GM18520 (cell line): ENCODE data around the gene DGKB.

Source experiments
- ATAC-seq: cut with Tn5 transposase; IDR thresholded peaks from one replicate; pipeline ENCODE4 v1.9.1; 2021; ENCODE audit not compliant: unreplicated experiment

Gene DGKB

DNA sequence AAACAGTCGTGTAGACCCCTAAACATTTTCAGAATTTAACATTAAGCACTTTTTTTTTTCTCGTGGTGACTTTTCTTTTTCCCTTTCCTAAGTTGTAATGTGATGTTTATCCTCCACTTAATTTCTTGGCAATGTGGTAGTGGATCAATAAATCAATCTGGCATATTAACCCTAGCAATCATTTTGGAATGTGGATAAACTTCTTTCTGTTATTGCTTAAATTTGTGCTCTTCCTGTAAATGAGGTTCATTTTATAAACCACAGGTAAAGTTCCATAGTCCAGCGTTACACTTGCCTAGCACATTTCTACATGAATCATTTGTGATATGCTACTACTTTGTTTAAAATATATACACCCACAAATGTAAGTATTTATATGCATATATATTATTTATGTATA, 665.7 kb downstream of the DGKB start:
- ATAC-seq = no peak

DNA sequence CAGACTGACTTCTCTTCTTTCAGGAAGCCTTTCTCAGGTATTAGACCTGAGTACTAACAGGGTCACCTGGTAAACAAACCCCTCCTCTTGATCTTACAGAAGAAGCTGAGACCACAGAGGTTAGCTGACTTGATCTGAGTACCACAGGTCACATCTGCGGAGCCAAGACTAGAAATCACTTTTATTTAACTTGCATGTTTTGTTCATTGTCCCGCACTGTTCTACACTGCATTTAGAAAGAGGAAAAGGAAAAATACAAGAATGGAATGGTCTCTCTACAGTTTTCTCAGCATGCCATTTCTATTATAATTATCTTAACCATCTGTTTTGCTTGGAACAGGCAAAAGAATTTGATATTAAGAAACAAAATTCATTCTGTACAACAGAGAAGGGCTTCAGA, 667.5 kb downstream of the DGKB start:
- ATAC-seq = no peak

DNA sequence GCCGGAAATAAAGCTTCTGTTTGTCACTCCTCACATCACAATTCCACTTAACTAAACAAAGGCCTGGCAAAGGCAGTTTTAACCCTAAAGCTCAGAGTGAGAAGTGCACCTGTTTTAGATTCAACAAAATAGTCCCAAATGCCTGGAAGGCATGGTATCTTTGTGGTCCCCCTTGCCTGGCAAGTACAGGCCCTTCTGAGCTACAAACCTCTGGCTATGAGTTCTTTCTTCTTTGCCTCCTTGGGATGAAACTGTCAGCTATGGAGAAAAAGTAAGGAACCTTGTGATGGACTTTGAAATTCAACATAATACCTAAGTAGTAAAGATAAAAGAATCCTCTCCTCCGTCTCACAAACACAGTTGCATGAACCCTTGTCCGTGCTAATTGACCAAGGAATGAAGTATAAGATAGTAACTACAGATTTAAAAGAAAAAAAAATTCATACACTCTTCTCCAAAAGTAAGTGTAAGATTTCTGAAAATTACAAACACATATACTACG, 668.6 kb downstream of the DGKB start:
- ATAC-seq = no peak

DNA sequence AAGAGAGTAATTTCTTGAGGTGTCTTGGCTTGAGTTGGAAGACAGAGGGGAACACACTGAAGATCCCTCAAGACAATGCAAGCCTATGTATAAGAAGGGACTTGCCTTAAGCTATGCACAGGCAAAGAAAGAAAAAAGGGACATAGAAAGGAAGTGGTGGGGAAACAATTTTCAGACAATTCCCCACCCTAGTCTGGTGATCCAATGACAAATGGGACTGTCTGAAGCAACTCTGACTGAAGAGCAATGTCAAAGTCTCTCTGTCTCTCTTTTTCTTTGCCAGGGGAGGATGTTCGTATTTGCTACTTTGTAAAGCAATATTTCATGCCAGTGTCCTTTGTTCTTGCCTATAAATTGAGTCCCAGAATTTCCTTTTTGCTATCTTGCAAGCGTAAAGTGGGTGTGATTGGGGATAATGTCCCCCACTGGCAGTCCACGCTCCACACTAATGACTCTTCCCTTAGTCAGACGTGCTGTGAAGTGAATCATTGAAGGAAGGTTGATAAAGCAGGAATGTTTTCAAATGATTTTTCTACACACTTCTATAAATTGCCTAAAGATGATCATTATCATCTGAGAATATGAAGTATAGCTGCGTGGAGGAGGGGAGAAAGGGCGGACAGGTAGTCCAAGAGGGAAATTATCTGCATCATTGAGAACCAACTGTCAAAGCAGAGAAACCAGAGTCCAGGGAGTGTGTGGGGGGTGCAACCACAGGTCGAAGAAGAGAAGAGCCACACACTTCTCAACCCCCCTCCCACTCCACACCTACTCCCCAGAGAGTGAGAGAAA, 669.3 kb downstream of the DGKB start:
- ATAC-seq = no peak

DNA sequence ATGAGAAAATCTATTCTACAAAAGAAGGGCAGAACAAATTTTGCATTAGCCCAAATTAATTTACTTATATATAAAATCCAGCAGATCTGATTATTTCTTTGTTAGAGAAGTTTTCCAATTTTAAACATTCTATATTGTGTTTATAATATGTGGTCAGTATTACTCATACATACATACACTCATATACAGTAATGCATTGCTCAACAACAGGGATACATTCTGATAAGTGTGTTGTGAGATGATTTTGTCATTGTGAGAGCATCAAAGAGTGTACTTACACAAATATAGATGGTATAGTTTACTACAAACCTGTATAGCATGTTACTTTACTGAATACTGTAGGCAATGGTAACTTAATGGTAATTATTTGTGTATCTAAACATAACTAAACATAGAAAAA, 673.5 kb downstream of the DGKB start:
- ATAC-seq = no peak

DNA sequence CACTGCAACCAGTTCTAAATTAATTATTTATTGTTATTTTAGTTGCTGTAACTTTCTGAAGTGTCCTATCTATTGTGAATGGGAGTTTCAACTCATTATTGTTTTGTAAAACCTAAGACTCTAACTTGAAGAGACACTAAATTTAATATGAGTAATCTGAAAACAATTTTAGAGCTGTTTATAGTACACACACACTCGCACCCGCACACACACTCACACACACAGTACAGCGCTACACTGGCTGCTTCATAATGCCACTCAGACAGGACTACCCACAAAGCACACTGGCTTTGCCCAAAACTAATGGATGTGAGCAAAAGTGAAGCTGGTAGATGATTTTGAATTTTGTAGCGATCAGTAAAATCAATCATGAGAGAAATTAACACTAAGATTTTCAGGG, 674.2 kb downstream of the DGKB start:
- no peak for ATAC-seq

DNA sequence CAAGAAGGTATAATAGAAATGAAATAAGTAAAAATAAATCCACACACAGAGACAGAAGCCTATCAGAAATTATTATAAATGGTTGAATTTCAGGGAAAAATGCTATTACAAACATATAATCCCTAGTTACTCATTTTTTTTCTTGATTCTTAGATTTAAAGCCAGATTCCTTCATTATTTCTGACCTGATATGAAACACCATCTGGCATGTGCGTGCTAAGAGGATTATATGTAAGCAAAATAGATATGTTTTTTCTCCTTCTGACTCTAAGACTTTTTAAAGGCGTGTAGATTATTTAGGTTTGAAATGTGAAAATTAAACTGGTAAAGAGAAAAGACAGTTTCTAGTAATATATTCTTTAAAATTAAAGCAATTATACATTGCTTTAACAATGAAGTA, 676.4 kb downstream of the DGKB start:
- no peak for ATAC-seq

DNA sequence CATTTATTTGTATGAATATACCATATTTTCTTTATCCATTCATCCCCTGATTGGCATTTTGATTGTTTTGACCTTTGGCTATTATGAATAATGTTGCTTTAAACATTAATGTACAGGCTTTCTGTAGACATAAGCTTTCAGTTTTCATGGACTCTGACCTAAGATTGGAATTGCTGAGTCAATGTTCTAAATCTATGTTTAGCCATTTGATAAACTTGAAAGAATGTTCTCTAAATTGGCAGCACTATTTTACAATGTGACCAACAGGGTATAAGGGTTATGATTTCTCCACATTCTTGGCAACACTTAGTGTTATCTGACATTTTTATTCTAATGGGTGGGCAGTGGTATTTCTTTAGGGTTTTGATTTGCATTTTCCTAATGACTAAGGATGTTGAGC, 683.4 kb downstream of the DGKB start:
- ATAC-seq = no peak

DNA sequence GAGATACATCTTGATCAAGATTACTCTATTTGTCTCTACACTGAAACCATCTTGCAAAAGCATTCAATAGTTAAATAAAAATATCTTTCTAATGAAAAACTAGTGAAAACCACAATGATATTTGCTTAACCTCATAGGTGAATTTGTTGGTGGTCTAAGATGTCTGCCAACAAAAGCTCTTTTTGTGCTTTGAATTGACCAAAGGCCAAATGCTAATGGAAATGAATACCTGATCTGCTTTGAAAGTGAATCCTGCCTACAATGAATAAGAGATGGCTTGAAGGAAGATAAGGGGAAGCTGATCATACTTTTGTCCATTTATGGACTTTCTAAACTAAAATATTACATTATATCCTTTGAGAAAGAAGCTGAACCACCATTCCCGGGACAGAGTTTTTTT, 684.2 kb downstream of the DGKB start:
- no peak for ATAC-seq

DNA sequence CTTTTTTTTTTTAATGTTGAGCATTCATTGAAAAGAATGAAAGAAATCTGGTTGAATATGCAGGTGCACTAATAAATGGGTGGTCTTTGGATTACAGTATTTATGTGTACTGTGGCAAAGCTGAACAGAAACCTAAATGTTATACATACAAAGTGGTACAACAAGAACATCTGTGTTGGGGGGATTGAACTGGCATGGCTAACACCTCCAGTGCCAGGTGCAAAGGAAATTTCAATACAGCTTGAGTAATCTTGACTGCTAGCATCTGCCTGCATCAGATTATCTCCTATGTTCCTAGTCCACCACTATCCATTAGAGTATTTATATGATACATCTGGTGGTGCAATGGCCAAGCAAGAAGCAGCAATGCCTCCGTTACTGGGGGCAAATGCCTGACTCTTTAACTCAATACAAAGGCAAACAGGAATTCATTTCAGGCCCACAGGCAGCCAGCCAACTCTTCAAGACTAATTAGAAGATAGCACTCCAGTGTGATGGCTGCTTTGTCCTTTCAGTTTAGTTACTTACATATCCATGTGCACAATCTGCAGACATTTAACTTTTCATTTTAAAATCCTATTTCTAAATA, 692.6 kb downstream of the DGKB start:
- no peak for ATAC-seq

DNA sequence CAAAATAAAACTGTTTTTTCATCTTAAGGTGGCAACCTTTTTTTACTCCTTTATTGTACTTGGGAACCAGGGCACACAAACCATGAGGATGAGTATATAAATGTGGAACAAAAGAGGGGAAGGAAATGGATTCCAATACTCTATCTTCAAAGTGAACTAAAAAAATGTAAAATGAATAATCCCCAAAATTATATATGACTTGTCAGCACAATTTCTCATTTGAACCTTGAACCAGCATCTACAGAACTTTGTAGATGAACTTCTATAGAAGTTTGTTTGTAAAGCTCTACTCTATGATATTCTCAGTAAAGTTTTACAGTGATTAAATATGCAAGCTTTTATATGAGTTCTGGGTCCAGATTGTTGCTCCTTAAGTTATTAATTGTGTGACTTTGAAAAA, 694.8 kb downstream of the DGKB start:
- ATAC-seq = no peak

DNA sequence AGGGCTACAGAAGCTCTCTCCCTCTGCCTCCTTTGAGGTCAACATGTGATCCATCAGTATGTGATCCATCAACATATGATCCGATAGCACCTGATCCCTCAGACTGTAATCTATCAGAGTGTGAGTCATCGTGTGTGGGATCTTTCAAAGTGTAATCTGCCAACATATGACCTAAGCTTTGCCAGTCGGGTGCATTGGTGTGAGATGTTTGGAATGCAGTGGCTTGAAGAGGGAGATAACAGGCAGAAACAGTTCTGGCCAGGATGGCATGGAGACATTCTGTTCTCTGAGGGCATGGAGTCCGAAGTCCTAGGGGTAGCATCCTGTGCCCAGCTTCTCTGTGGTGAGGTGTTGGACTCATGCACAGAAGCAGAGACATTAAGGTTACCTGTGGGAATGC, 695.4 kb downstream of the DGKB start:
- no peak for ATAC-seq

DNA sequence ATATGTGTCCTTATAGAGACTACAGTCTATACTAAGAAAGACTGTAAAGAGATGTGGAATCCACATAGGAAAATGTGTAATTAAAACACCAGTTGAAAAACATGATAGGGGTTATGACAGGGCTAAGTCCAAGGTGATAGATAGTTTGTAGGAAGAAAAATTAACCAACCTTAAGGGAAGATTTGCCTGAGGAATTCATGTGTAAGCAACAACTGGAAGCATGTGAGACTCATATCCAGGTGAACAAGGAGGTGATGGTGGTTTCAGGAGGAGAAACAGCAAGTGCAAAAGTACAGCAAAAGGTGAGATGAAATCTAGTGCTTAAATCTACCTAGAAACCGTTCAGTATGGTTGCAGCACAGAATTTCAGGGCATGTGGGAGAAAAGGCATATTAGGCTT, 696.4 kb downstream of the DGKB start:
- no peak for ATAC-seq

DNA sequence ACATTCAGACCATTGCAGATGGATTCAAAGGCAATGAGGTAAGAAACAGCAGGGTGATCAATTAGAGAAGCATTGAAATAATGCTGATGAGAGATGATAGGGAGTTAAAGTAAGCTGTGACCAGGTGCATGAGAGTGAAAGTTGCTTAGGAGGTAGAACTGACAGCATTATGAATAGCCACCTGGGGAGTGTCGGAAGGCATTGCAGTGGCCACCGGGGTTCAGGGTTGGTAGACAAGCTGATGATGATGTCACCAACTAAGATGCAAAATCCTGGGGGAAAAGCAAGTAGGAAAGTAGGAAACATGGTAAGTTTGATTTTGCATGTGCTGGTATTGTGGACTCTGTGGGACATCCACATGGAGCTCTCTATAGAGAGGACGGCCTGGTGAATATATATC, 701.2 kb downstream of the DGKB start:
- no peak for ATAC-seq

DNA sequence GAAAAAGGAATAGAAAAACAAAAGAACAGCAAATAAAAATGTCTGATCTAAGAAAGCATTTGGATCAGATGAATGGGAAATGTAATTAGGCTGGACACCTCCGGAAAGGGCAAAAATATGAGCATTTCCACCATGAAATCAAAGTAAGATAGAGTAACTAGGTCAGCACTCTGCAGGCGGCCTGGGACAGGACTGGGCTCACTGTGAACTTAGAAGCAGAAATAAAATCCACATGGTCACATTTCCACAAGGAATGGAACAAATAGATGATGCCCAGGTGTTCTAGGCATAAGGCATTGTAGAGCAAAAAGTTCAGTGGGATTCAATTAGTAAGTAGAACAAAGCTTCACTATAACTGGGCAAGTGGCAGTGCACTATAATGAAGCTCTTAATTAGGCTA, 703.2 kb downstream of the DGKB start:
- ATAC-seq = no peak

DNA sequence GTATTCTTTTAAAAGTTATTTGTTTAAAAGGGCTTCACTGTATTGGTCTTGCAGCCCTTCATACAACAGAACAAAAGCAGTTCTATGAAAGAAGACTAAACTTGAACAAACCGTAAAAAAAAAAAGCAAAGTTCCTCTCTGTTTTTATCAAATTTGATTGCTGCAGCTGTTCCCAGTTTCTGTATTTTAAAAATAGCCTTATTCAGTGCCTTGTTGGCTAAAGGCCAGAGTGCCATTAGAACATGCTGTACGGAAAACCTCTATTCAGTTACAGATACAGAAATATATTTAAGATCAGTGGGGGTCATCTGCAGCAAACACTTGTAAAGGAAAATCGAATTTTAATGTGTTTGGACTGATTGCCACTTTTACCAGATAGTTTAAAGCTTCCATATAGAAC, 705.3 kb downstream of the DGKB start:
- ATAC-seq = no peak

DNA sequence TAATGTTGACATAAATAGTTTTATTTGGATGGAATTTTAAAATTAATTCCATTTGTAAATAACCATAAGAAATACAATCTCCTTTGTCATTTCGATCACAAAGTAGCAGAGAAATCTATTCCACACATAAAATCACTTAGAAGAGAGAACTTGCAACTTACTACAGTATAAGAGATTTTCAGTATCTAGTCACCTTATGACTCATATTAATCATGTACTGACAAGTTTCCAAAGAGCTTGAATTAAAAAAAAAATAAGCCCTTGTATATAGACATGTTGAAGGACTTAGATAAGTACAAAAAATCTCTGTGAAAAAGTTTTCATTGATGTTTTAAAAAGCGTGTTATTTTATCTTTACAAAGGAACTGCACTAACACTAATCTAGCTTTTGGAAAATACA, 706.0 kb downstream of the DGKB start:
- ATAC-seq = no peak

DNA sequence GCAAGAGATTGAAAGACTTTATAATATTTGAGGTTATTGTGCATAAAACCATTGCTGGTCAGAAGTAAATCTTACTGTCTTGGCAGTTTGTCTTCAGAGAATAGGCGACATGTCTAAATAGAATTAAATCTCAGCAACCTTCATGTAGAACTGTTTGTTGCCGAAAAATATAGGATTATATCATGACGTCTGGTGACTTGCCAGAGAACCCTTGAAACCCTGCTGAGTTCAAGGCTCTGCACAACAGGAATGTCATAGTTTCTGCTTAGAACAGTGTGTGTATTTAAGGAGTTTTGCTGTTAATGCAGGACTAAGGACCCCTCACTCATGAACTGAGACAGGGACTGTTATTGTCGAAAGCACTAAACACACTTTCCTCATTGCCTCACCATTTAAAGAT, 706.7 kb downstream of the DGKB start:
- ATAC-seq = no peak

DNA sequence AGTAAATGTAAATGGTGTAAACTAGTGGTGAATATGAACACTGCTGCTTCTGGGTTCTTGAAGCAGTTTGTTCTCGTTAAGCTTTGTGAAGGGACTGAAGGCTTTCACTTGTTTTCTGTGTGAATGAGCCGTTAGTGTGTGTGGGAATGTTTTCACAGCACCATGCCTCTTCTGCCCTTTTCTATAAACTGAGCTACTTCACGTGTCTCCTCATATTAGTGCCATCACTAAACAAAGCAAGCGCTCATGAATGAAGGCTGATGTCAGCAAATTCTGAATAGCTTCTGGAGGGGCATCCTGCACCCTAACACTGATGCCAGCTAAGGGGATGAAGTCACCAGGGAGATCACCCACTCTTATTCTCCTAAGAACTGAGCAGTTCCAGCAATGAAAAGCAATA, 707.5 kb downstream of the DGKB start:
- ATAC-seq = no peak

DNA sequence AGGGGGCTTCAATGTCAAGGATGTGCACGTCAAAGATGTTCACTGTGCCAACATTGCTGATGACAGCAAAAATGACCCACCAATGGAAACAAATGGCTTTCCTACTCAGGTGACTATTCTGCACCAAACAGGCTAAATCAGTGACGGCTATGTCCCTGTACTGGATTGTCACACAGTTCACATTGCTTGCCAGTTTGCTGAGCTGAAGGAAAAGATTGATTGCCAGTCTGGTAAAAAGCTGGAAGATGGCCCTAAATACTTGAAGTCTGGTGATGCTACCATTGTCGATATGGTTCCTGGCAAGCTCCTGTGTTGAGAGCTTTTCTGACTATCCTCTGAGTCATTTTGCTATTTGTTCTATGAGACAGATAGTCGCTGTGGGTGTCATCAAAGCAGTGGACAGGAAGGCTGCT, 710.9 kb downstream of the DGKB start:
- ATAC-seq = no peak

DNA sequence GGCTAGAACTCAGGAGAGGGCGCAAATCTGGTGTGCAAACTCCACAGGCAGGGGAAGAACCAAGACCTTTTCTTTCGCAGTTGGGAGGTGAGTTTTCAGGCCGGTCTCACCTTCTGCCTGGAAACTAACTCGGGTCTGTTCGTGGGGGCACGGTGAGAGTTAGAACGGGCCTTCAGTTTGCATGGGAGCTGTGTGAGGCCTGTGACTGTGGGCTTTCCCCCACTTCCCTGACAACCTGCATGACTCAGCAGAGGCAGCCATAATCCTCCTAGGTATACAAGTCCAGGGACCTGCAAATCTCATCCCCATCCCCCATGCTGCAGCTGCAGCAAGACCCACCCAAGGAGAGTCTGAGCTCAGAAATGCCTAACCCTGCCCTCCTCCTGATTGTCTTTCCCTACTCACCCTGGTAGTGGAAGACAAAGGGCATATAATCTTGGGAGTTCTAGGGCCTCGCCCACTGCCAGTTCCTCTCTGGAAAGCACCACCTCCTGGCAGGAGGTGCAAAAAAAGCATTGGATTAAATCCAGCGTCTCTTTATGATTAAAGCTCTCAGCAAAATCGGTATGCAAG, 718.2 kb downstream of the DGKB start:
- no peak for ATAC-seq

DNA sequence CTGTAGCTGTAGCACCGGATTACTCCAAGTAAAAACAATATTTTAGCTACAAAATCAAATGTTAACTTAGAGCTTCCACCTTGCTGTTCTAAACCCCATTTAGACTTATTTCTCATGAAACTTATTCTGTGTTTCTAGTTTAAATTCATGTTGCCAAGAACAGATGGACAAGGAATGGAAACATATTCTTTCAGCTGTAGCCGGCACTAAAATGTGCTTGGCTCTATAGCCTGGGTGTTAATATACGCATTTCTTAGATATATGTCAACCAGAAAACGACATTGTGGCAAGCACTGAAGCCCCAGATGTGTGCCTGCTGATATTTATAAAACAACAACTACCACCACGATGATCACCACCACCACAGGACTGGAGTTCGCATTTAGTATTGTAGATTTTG, 722.8 kb downstream of the DGKB start:
- no peak for ATAC-seq

DNA sequence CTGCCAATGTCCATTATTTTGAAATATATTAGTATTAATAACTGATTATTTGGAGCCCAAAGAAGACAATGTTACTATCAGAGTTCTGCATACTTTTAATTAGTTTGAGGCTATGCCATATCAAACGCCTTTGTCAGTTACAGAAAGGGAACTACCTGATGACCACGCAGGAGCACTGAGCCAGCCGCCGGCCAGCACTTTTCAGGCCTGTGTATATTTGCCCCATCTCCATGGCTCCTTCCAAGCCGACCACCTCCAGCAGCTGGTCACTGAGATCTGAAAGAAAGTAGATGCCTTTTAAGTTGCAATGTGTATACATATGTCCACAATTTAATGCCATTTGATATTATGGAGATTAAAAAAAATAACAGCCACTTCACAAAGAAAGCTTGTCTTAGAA, 724.7 kb downstream of the DGKB start:
- ATAC-seq = no peak
